Stimulated activated CD4-positive, alpha-beta T cell treated with anti-CD3 and anti-CD28 coated beads, TNF-alpha, amount 100 ng/mL, for 24 hours (primary cell): ENCODE results near the gene ZC3H18.

ENCODE experiments used
- DNase-seq, 3 experiments: peaks; one replicate each; pipeline ENCODE4 v3.0.0-alpha.2; 2020; ENCODE audit warnings: low read depth in 3 of 3

Gene ZC3H18

DNA sequence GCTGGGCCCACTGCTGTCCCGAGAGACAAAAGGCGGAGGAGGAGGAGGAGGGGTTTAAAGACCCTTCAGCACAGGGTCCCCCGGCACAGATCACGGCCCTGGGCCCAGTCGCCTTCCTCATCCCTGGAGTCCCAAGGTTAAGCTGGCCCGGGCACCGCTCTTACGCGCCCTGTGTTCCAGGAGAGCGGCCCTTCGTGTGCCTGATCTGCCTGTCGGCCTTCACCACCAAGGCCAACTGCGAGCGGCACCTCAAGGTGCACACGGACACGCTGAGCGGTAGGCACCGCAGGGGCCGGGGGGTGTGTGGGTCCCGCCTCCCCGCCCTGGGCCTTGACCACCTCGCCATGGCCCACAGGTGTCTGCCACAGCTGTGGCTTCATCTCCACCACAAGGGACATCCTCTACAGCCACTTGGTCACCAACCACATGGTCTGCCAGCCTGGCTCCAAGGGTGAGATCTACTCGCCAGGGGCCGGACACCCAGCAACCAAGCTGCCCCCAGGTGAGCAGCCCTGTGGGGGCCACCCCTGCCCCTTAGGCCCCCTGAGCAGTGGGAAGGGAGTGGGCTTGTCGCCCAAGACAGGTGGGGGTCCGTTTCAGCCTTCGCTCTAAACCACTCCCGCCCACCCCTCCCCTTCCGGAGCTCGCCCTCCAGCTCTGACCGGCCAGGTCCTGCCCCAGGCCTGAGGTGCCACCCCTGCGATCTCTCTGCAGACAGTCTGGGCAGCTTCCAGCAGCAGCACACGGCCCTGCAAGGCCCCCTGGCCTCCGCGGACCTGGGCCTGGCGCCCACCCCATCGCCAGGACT, 37.6 kb upstream of the ZC3H18 start:
- DNase-seq, result no peak

DNA sequence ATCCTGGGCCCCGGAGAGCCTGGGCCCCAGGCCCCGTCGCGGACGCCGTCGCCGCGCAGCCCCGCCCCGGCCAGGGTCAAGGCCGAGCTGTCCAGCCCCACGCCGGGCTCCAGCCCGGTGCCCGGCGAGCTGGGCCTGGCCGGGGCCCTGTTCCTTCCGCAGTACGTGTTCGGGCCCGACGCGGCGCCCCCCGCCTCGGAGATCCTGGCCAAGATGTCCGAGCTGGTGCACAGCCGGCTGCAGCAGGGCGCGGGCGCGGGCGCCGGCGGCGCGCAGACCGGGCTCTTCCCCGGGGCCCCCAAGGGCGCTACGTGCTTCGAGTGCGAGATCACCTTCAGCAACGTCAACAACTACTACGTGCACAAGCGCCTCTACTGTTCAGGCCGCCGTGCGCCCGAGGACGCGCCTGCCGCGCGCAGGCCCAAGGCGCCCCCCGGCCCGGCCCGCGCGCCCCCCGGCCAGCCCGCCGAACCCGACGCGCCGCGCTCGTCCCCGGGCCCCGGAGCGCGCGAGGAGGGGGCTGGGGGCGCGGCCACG, 36.8 kb upstream of the ZC3H18 start:
- no peak for DNase-seq

DNA sequence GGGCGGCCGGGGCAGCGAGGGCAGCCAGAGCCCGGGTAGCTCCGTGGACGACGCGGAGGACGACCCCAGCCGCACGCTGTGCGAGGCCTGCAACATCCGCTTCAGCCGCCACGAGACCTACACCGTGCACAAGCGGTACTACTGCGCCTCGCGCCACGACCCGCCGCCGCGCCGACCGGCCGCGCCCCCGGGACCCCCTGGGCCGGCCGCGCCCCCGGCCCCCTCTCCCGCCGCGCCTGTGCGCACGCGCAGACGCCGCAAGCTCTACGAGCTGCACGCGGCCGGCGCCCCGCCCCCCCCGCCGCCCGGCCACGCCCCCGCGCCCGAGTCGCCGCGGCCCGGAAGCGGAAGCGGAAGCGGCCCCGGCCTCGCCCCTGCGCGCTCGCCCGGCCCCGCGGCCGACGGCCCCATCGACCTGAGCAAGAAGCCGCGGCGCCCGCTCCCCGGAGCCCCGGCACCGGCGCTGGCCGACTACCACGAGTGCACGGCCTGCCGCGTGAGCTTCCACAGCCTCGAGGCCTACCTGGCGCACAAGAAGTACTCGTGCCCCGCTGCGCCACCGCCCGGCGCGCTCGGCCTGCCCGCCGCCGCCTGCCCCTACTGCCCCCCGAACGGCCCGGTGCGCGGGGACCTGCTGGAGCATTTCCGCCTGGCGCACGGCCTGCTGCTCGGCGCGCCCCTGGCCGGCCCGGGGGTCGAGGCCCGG, 36.1 kb upstream of the ZC3H18 start:
- DNase-seq, result peak; percentile 57 to 80 (median 69)

DNA sequence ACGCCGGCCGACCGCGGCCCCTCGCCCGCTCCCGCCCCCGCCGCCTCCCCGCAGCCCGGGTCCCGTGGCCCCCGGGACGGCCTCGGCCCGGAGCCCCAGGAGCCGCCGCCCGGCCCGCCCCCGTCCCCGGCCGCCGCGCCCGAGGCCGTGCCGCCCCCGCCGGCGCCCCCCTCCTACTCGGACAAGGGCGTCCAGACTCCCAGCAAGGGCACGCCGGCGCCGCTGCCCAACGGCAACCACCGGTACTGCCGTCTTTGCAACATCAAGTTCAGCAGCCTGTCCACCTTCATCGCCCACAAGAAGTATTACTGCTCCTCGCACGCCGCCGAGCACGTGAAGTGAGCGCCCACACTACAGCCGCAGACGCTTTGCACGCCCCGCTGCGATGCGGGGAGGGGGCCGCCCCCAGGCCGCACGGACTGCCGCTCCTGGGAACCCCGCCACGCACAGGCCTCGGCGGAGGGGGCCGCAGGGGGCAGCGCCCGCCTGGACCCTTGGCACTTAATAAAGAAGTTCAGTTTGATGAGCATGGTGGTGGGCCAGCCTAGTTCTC, 35.5 kb upstream of the ZC3H18 start:
- DNase-seq, result peak in 1 of 3 experiments; percentile 28

DNA sequence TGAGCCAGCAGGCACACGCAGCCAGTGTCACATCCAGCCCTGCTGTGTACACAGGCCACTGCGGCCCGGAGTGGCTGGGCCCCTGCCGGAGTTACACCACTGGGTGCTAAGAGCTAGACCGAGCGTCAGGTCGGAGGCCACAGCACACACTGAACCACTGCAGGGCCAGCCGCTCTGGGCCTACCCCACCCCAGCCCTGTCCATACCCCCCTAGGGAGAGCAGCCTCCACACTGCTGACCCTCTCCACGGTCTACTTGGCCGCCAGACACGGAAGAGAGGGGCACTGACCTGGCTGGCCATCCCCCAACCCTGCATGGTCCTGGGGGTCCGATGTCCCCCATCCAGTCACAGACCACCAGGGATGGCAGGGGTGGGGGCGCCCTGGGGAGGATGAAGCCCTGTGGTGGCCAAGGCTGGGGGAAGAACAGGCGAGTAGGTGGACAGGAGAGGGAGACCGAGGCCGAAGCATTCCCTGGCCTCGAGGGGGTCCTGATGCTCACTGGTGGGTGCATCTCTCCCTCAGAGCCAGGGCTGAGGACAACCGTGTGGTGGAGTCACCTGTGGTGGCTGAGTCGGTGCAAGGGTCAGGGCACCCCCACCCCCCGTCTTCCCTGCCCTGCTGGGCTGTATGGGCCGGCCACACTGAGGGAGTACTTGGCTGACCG, 34.9 kb upstream of the ZC3H18 start:
- no peak for DNase-seq

DNA sequence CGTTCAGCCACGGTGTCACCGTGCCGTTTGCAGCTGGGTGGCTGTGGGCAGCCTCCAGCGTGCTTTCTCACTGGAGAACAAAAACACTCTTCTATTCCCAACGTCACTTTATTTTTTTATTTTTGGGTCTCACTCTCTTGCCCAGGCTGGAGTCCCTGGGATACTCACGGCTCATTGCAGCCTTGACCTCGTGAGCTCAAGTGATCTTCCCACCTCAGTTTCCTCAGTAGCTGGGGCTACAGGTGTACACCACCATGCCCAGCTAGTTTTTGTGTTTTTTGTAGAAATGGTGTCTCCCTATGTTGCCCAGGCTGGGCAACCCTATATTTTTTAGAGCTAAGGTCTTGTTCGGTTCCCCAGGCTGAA, 34.4 kb upstream of the ZC3H18 start:
- no peak for DNase-seq

DNA sequence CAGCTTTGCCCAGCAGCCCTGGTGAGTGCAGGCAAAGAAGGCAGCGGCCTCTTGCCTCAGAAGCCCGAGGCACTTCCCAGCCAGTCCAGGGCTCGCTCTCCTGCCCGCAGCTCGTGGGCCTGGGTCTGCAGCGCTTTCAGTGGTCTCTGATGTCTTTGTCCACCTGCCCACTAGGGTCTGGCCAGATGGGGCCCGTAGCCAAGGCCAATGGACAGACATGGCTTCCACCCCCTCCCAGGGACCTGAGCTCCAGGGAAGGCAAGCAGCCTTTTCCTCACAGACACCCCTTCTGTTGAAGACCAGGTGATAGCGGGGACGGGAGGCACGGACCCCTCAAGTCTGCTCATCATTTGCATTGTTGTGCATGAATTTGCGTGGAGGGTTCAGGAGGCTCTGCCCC, 33.7 kb upstream of the ZC3H18 start:
- no peak for DNase-seq

DNA sequence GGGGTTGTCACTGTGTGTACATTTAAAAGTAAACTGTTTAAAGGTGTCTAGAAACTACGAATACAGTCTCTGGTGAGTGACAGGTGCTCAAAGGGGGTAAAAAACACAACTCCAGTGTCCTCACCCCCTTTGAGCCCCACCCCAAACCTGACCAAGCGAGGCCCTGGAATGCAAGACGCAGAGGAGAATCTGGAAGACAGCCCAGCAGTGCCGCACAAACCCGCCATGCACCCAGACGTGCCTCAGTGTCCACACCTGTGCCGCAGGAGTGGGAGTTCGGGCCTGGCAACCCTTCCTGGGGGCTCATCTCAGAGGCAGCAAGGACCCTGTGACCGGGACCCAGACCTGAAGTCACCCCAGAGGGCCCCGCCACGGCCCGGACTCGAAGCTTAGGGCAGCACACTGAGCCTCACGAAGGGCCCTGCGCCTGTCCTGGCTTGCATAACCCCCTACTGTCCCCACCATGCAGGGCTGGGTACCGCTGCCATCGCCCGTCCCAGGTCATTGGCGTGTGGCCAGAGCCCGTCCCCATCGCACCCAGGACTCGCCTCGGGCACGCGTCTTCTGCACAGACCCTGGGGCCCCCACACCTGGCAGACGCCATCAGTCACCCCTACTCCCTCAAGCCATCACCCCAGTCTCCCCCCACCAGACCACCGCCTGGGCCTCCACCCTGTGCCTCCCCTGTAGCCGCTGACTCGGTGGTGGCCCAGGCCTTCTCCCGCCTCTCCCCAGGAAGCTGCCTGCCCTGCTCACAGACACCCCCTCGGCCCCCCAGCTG, 33.0 kb upstream of the ZC3H18 start:
- no peak for DNase-seq

DNA sequence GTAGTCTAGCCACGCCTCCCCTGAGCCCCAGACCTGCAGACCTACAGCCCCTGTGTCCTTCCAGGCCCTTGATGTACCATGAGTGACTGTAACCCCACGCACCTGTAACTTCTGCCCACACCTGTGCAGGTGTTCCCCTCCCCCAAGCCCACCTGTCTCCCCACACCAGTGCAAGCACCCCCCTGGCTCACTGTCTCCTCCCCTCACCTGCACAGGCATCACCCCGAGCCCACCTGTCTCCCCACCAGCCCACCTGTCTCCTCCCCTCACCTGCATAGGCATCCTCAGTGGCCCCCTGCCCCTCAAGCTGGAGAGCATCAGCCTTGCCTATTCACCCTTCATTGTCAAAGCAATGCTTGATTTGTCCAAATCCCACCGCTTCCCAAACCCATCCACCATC, 32.3 kb upstream of the ZC3H18 start:
- DNase-seq, result no peak

DNA sequence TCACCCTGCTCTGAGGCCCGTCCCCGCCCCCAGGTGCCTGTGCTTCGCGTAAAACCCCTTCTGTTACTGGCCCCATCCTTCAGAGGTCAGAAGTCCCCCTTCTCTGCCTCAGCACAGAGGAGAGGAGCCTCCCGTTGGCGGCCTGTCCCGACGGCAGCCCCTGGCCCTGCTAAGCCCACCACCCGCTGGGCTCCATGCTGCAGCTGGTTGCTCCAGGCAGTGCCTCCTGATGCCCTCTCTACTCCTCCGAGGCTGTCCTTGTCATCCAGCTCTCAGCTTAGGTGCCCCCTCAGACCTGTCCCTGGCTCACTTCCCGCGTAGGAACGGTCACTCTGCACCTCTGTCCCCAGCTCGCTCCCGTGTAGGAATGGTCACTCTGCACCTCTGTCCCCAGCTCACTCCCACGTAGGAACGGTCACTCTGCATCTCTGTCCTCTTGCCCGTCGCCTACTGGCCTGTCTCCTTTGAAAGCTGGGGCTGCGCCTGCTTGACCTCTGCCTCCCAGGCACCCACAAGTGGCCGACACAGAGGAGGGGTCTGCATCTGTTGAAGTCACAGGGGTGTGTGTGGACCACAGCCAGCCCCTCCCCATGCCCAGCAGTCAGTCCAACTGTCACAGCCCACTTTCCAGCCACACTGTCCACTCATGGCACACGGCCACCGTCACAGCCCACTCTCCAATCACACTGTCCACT, 31.7 kb upstream of the ZC3H18 start:
- DNase-seq, result no peak

DNA sequence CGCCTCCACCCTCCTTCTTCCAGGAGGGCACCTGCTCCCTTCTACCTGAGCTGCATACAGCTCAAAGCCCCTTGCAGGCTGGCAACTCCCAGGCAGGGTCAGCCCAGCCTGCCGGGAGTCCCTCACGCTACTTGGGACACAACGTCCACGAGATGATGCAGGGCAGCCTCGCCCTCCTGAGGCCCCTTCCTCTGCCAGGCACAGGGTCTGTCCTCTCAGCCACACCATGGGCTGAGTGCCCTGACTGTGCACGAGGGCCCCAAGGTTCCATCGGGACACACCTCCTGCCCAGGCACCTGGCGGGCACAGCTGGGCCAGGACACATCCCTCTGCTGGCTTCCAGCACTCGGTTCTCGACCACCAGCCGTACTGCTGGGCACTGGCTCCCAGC, 30.9 kb upstream of the ZC3H18 start:
- no peak for DNase-seq

DNA sequence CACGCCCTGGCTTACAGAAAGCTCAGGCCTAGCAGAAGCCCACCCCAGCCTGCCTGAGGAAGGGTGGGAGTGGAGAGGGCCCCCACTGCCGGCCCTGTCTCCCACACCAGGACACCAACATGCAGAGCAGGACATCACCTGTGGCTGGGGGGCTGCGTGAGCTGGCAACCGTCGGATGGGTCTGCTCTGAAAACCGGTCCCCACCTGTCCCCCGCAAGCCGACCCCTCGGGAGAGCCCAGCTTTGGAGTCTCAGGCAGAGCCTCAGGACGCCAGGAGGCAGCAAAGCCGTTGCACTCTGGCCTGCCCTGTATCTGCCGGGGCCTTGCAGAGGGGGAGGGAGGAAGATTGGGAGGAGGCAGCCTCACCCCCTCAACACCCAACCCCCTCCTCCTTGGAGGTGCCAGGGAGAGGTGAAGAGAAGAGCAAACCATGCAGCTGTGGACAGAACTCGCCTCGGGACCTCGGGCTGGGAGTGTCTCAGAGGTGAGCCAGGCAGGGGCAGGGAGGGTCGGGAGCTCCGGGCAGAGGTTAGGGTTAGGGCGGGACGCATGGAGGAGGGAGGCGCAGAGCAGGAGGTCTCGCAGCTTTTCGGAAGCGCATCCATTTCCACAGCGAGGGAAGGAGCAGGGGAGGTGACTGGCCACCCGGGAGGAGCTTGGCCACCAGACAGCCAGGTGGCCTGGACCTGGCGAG, 30.4 kb upstream of the ZC3H18 start:
- DNase-seq, result no peak

DNA sequence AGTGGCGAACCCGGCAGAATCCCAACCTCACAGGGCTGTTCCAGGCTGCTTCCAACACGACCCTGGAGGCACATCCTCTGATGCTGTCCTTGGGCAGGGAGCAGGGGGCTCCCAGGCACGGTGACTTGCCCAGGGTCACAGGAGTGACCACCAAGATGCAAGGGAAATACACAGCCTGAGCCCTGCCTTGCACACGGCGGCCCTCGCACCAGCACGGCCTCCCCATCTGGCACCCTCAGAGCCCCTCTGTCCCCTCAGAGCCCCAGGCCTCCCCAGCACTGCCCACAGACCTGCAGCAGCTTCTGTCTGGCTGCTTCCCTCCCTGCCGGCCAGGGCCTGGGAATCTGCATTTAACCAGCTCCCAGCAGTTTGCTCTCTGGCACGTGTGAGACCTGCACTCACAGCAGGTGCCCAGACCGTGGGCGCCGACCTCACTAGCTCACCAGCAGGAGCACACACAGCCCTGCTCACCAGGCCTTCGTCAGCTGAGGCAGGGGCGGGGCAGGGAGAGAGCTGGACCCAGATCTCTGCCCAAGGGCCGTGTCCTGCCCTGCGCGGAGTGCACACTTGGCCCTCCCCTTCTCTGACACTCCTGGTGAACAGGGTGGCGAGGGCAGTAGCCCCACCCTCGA, 29.7 kb upstream of the ZC3H18 start:
- DNase-seq, result no peak

DNA sequence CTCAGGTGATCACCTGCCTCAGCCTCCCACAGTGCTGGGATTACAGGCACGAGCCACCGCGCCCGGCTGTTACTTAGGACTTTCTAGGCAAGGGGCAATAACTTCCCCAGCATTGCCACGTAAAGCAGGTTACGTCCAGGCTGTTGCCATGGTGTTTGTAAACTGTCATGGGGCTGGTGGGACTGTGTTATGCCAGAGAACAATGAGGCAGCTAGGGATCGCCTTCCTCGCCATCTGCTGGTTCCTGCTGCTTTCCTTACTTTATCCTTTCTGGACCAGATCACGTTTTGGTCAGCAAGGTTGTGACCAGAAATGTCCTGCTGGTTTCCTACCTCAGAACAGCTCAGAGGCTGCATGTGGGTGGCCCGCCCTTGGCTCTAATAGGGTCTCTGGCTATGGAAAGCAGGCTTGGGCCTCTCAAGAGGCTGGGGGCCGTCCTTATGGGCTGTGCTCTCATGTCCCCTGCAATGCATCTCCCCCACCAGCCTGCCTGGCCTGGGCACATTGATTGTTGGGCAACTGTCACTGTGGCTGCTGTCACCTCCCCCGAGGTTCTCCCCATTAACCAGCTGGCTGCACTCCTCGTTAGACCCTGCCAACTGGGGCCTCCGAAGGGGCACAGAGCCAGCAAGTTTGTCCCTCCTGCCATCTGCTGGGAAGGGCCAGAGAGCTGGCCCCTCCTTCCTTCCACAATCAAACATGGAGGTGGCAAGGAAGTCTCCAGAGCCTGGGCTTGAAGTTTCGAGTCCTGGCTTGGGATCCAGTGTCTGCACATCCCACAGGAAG, 28.2 kb upstream of the ZC3H18 start:
- DNase-seq, result no peak

DNA sequence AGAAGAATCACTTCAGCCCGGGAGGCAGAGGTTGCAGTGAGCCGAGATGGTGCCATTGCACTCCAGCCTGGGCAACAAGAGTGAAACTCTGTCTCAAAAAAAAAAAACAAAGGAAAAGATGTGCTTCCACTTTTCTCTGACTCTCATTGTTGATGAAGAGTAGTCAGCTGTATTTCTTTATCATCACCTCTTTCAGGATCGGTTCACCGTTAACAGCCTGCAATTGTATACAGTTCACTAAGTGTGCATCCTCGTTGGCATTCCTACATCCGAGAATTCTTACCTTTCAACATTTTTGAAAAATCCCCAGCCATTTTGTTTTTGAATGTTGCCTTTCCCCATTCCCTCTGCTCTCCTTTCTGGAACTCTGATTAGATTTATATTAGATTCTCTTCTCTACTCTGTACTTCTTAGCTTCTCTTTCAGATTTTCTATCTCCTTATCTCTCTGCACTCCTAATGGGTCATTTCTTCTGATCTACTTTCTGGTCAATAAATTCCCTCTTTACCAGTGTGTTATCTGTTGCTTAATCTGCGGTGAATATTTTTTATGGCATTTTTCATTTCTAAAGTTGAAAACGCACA, 26.9 kb upstream of the ZC3H18 start:
- no peak for DNase-seq

DNA sequence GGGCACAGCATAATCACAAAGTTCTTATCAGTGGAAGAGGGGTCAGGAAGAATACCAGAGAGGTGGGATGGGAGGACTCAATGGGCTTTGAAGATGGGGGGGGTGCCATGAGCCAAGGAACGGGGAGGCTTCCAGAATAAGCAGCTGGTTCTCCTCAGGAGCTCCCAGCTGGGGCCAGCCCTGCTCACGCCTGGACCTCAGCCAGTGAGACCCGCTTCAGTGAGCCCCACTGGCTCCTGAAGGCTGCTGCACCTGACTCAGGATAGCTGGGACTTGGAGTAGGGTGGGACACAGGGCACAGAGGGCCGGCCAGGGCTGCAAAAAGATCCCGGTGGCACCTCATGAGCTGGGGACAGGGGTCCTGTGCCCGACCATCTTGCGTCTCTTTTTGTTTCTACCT, 24.4 kb upstream of the ZC3H18 start:
- DNase-seq, result no peak

DNA sequence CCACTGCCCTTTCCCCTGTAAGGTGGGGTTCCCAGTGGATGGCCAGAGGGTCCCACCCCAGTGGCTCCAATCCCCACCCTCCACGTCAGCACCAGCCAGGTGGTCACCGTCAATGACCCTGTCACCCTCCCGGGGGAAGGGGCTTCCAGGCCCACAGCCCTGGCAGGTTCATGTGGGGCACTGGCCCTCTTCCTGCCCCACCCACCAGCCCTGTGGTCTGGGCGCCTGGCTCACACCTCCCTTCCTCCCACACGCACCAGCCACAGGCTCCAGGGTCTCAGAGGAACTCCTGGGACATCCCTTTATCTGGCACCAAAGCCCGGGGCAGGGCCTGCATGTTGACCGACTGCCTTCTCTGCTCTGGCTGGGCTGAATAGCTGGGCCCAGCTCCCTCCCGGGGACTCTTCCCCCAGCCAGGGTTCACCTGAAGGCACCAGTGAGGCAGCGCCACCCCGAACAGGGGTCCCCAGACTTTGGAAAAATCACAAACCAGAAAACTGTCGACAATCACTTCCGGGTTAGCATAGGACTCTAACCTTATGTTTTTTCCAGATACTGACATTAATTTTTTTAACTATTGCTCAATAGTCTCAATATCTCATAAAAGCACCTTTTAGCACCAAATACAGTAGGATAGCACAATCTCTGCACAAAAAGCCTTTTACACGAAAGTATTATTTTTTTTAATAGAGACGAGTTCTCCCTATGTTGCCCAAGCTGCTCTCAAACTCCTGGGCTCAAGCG, 21.9 kb upstream of the ZC3H18 start:
- no peak for DNase-seq

DNA sequence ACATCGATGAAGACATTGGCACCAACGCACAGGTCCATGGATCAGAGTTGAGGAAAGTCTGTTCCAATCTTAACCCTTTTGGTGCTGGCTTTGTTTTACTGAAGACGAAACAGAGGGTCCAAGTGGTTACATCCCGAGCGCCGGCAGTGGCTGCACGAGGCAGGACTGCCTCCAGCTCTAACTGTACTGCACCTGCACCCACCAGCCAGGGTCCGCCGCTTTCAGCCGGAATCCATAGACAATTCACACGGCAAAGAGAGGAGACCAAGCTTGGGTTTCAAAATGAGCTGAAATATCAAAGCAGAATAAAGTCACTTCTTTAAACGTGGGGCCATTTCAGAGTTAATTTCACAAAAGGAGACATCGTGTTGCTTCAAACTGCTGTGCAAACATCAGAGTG, 21.2 kb upstream of the ZC3H18 start:
- DNase-seq, result no peak
